SHP77 (cell line): ENCODE results near the gene ELK3.
"Not testable (repeated sequence)": the region's sequence is repeated elsewhere in the genome, so short reads cannot be mapped to it uniquely, and the experiment has no call there.

Source experiments
- DNase-seq, 2 experiments: peaks; one replicate each; lab custom pipeline; 2025; lab: John Stamatoyannopoulos, UW

The ELK3 gene

GRCh38 chr12:96305665-96306064, 111.5 kb downstream of the ELK3 start:
- DNase-seq, result no peak

- DNase-seq, result no peak
Observed at GRCh38 chr12:96308881-96309280, 114.7 kb downstream of the ELK3 start.

- no peak for DNase-seq
Observed at GRCh38 chr12:96310067-96310466, 115.9 kb downstream of the ELK3 start.

- DNase-seq, result no peak
Observed at GRCh38 chr12:96311191-96311590, 117.0 kb downstream of the ELK3 start.

GRCh38 chr12:96313606-96314005, 119.4 kb downstream of the ELK3 start:
- no peak for DNase-seq

- DNase-seq, result no peak
Observed at GRCh38 chr12:96314723-96315122, 120.5 kb downstream of the ELK3 start.

GRCh38 chr12:96315741-96316481, 121.7 kb downstream of the ELK3 start:
- peak in 1 of 2 experiments; percentile 2 for DNase-seq

- not testable (repeated sequence) for DNase-seq
Observed at GRCh38 chr12:96317801-96318200, 123.6 kb downstream of the ELK3 start.
